K562 (cell line): ENCODE results near the gene MMP28. TPM values are rescaled to one million over a fixed set of nuclear protein-coding genes. Genes with fewer than 3 reads are reported as not detected.

Experiments used
- CBX2 ChIP-seq: fragments of 200-600 bp; sonication (generic); IDR thresholded peaks from one replicate; pipeline ENCODE4 v1.6.1; 2012; ENCODE audit warnings: mild to moderate bottlenecking, low read length, inconsistent platforms; ENCODE audit not compliant: insufficient read depth, poor library complexity, severe bottlenecking
- ELF2 ChIP-seq: fragments of 250-450 bp; sonication (Bioruptor Pico); IDR thresholded peaks from 2 replicates; pipeline ENCODE4 v1.5.0; 2021; ENCODE audit warnings: mild to moderate bottlenecking
- GABPB2 ChIP-seq: fragments of 250-450 bp; sonication (Bioruptor Pico); conservative IDR thresholded peaks from 2 replicates; pipeline ENCODE4 v1.5.1; 2021; ENCODE audit warnings: mild to moderate bottlenecking
- MTF1 ChIP-seq: fragments of 250-450 bp; sonication (Bioruptor Pico); IDR thresholded peaks from 2 replicates; pipeline ENCODE4 v1.9.0; 2021; ENCODE audit warnings: moderate library complexity, mild to moderate bottlenecking, inconsistent platforms, borderline replicate concordance
- NR2C2 ChIP-seq, 2 experiments: fragments of 200-800 bp in 1 of 2; sonication (Bioruptor generic) in 1 of 2; sonication (generic) in 1 of 2; formaldehyde crosslinking in 1 of 2; IDR thresholded peaks; 2 replicates each; pipeline versions ENCODE4 v1.6.1 to v1.8.0; 2016 to 2022; ENCODE audit warnings: mild to moderate bottlenecking in 1 of 2, missing compliant biosample characterization in 1 of 2, missing genetic modification characterization in 1 of 2, missing genetic modification reagents in 1 of 2
- PYGO2 ChIP-seq: fragments of 450-650 bp; IDR thresholded peaks from 2 replicates; pipeline ENCODE4 v1.6.1; 2016; ENCODE audit warnings: mild to moderate bottlenecking, missing genetic modification characterization, moderate library complexity, missing compliant biosample characterization
- RBM34 ChIP-seq: fragments of 200-400 bp; formaldehyde crosslinking; IDR thresholded peaks from 2 replicates; pipeline ENCODE4 v1.6.1; 2018; ENCODE audit warnings: low read length, borderline replicate concordance; ENCODE audit not compliant: insufficient read depth
- RHOXF2B ChIP-seq: fragments of 250-450 bp; sonication (Bioruptor Pico); conservative IDR thresholded peaks from 2 replicates; pipeline ENCODE4 v1.5.1; 2021
- SIN3B ChIP-seq: fragments of 450-650 bp; IDR thresholded peaks from 2 replicates; pipeline ENCODE4 v1.6.1; 2017; ENCODE audit warnings: low read depth, mild to moderate bottlenecking, moderate library complexity
- SP2 ChIP-seq: IDR thresholded peaks from 2 replicates; pipeline ENCODE4 v1.6.1; 2011; ENCODE audit warnings: mild to moderate bottlenecking, low read depth, low read length, moderate library complexity; ENCODE audit not compliant: poor library complexity, severe bottlenecking; ENCODE audit errors: extremely low read depth
- SRF ChIP-seq, 2 experiments: fragments of 250-450, 450-650 bp in 1 of 2; sonication (Bioruptor Pico) in 1 of 2; sonication (generic) in 1 of 2; formaldehyde crosslinking; IDR thresholded peaks; 2 replicates each; pipeline versions ENCODE4 v1.5.0 to v1.5.1; 2020 to 2022; ENCODE audit warnings: mild to moderate bottlenecking in 1 of 2, missing genetic modification reagents in 1 of 2
- YY1 ChIP-seq, 3 experiments: IDR thresholded peaks; 2 replicates each; pipeline ENCODE4 v1.6.1; 2011; ENCODE audit warnings: low read length in 2 of 3, mild to moderate bottlenecking in 2 of 3, moderate library complexity in 2 of 3, borderline replicate concordance in 1 of 3, control low read depth in 1 of 3, low read depth in 1 of 3; ENCODE audit not compliant: insufficient read depth in 3 of 3, insufficient replicate concordance in 2 of 3, control insufficient read depth in 1 of 3, insufficient read length in 1 of 3; ENCODE audit errors: extremely low read depth in 1 of 3
- ZBTB7A ChIP-seq: IDR thresholded peaks from 2 replicates; pipeline ENCODE4 v1.6.1; 2011; ENCODE audit warnings: low read depth, mild to moderate bottlenecking, low read length, moderate library complexity, borderline replicate concordance; ENCODE audit not compliant: control insufficient read depth
- ZNF140 ChIP-seq: fragments of 250-450 bp; sonication (Bioruptor Pico); IDR thresholded peaks from 2 replicates; pipeline ENCODE4 v1.8.0; 2021; ENCODE audit warnings: moderate library complexity, mild to moderate bottlenecking, inconsistent platforms
- ZNF165 ChIP-seq: fragments of 250-450 bp; sonication (Bioruptor Pico); IDR thresholded peaks from 2 replicates; pipeline ENCODE4 v1.4.0; 2020; ENCODE audit warnings: borderline replicate concordance
- ZNF436 ChIP-seq: fragments of 250-450, 450-650 bp; sonication (Bioruptor Pico); formaldehyde crosslinking; IDR thresholded peaks from 2 replicates; pipeline ENCODE4 v1.7.0; 2020; ENCODE audit warnings: mild to moderate bottlenecking
- ZNF695 ChIP-seq: fragments of 450-650 bp; formaldehyde crosslinking; IDR thresholded peaks from 2 replicates; pipeline ENCODE4 v1.4.0; 2020; ENCODE audit warnings: mild to moderate bottlenecking, moderate library complexity
- ZNF778 ChIP-seq: fragments of 450-650 bp; formaldehyde crosslinking; IDR thresholded peaks from 2 replicates; pipeline ENCODE4 v1.4.0; 2020; ENCODE audit warnings: mild to moderate bottlenecking, moderate library complexity
- polyA plus RNA-seq, 8 experiments: library from polyadenylated mRNA; depleted of rRNA in 4 of 8; stranded (reverse) in 5 of 8; unstranded in 3 of 8; fragments of >200 nt; fragmentation: Nextera tagmentation in 2 of 8; fragmentation: Illumina TruSeq in 1 of 8; extraction: Ambion mirVana in 2 of 8; extraction: Trizol in 1 of 8; gene quantifications; 2 replicates each; pipeline versions ENCODE4 v1.2.1 to v1.2.3, GENCODE V29; 2011 to 2014; ENCODE audit warnings: inconsistent platforms in 1 of 8, missing spikeins in 1 of 8
- total RNA-seq, 7 experiments: library from RNA; depleted of rRNA in 6 of 7; stranded (reverse); fragments of >200 nt in 6 of 7; fragmentation: Illumina TruSeq in 2 of 7; extraction: Trizol in 2 of 7; gene quantifications; 2 replicates each; pipeline versions ENCODE4 v1.2.1 to v1.2.3, GENCODE V29; 2011 to 2021; ENCODE audit warnings: low replicate concordance in 1 of 7
- TF ChIP-seq, protein P1 (sequence below): fragments of 450-650 bp; formaldehyde crosslinking; IDR thresholded peaks from 2 replicates; pipeline ENCODE4 v1.4.0; 2020; ENCODE audit warnings: mild to moderate bottlenecking, moderate library complexity
- TF ChIP-seq, protein P2 (sequence below): sonication (generic); IDR thresholded peaks from 2 replicates; pipeline ENCODE4 v1.6.1; 2016
- TF ChIP-seq, protein P3 (sequence below): fragments of 450-650 bp; formaldehyde crosslinking; IDR thresholded peaks from 2 replicates; pipeline ENCODE4 v1.4.0; 2020; ENCODE audit warnings: mild to moderate bottlenecking
- TF ChIP-seq, protein P4 (sequence below): sonication (generic); formaldehyde crosslinking; IDR thresholded peaks from 2 replicates; pipeline ENCODE4 v1.8.0; 2023; ENCODE audit warnings: mild to moderate bottlenecking, missing genetic modification reagents

MMP28 gene
- total and polyA plus RNA-seq, 9 of the 15 experiments (the other 6 are each of a cell fraction or from before 2014, with no cell fraction given): not detected

DNA sequence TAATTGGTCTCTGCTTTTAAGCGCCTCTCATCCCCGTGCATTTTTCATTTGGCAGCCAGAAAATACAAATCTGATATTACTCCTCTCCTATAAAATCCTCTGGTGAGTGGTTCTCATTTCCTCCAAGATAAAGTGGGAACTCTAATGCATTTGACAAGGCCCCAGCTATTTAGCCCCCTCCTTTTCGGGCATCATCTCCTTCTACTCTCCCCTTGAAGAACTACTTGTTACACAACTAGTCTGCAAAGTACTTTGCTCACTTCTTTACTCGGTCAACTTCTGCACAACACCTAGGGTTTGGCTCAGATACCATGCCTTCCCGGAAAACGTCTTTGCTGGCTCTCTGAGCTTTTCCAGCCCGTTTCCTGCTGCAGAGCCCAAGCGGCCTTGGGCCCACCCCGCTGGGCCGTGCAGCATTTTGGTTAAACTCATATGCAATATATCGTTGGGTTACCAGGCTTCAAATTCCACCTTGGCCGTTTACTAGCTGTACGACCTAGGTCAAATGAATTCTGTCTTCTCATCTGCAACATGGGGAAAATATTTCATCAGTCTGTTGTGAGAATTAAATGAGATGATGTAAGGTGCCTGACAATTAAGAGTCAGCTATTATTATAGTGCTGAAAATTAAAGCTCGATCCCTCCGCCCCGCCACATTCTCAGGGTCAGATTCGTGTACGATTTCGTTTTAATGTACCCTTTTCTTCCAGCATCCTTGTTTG, 13.0 kb upstream of the MMP28 start (continued):
- no peak for TF ChIP-seq ZNF695 (CRISPR knock-in tag)
- no peak for TF ChIP-seq NR2C2 (CRISPR knock-in tag; IDR thresholded peaks at IDR 0.05)
- no peak for TF ChIP-seq NR2C2 (tag; IDR thresholded peaks at IDR 0.05)
- TF ChIP-seq, protein P1, sequence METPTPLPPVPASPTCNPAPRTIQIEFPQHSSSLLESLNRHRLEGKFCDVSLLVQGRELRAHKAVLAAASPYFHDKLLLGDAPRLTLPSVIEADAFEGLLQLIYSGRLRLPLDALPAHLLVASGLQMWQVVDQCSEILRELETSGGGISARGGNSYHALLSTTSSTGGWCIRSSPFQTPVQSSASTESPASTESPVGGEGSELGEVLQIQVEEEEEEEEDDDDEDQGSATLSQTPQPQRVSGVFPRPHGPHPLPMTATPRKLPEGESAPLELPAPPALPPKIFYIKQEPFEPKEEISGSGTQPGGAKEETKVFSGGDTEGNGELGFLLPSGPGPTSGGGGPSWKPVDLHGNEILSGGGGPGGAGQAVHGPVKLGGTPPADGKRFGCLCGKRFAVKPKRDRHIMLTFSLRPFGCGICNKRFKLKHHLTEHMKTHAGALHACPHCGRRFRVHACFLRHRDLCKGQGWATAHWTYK (CRISPR knock-in tag): no peak
- no peak for TF ChIP-seq ELF2 (CRISPR knock-in tag)
- no peak for TF ChIP-seq YY1 (IDR thresholded peaks at IDR 0.05; ENCODE audit: borderline replicate concordance in 1 of 3, control insufficient read depth in 1 of 3, extremely low read depth in 1 of 3, insufficient read depth in 3 of 3, insufficient read length in 1 of 3, insufficient replicate concordance in 2 of 3, low read depth in 1 of 3, low read length in 2 of 3)
- TF ChIP-seq, protein P2, sequence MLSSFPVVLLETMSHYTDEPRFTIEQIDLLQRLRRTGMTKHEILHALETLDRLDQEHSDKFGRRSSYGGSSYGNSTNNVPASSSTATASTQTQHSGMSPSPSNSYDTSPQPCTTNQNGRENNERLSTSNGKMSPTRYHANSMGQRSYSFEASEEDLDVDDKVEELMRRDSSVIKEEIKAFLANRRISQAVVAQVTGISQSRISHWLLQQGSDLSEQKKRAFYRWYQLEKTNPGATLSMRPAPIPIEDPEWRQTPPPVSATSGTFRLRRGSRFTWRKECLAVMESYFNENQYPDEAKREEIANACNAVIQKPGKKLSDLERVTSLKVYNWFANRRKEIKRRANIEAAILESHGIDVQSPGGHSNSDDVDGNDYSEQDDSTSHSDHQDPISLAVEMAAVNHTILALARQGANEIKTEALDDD: peak; percentile 31; the same call in 1 of the 2 replicates
- no peak for TF ChIP-seq RBM34
- no peak for TF ChIP-seq ZNF436
- no peak for TF ChIP-seq ZNF165
- TF ChIP-seq RHOXF2B (CRISPR knock-in tag): no peak
- TF ChIP-seq SP2: no peak
- TF ChIP-seq, protein P3, sequence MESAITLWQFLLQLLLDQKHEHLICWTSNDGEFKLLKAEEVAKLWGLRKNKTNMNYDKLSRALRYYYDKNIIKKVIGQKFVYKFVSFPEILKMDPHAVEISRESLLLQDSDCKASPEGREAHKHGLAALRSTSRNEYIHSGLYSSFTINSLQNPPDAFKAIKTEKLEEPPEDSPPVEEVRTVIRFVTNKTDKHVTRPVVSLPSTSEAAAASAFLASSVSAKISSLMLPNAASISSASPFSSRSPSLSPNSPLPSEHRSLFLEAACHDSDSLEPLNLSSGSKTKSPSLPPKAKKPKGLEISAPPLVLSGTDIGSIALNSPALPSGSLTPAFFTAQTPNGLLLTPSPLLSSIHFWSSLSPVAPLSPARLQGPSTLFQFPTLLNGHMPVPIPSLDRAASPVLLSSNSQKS: no peak
- TF ChIP-seq MTF1 (CRISPR knock-in tag): no peak
- no peak for TF ChIP-seq ZBTB7A
- TF ChIP-seq GABPB2: no peak
- TF ChIP-seq ZNF140 (CRISPR knock-in tag): peak; percentile 24; the same call in 1 of the 2 replicates
- 0 out of 2 replicates have a peak, but pooled peaks have one; percentile 4 for TF ChIP-seq SIN3B
- 0 out of 4 replicates have a peak, but pooled peaks of 1 of the 2 experiments have one; percentile 57 for TF ChIP-seq SRF (CRISPR knock-in tag; IDR thresholded peaks at IDR 0.05)
- TF ChIP-seq, protein P4, sequence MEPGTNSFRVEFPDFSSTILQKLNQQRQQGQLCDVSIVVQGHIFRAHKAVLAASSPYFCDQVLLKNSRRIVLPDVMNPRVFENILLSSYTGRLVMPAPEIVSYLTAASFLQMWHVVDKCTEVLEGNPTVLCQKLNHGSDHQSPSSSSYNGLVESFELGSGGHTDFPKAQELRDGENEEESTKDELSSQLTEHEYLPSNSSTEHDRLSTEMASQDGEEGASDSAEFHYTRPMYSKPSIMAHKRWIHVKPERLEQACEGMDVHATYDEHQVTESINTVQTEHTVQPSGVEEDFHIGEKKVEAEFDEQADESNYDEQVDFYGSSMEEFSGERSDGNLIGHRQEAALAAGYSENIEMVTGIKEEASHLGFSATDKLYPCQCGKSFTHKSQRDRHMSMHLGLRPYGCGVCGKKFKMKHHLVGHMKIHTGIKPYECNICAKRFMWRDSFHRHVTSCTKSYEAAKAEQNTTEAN (CRISPR knock-in tag): peak; percentile 56; the same call in 1 of the 2 replicates
- TF ChIP-seq ZNF778: no peak
- no peak for TF ChIP-seq CBX2
- no peak for TF ChIP-seq PYGO2 (tag)
